ENCODE measurements around the gene KLF17. TPM values are rescaled to one million over a fixed set of nuclear protein-coding genes. Genes with fewer than 3 reads are reported as not detected.

KLF17 gene
- total and polyA plus RNA-seq, 9 donors = 0.05 to 0.40 (median 0.16) TPM; not detected in 5

- Histone ChIP-seq H3K9me3 (no peaks in the 10 kb centered on the region), H3K36me3 (no peaks in the 10 kb centered on the region), H3K4me1 (ENCODE audit: insufficient read depth) (no peaks in the 10 kb centered on the region), H3K4me3 (no peak overlapping the region), H3K27ac (no peak overlapping the region), H3K27me3 (no peaks in the 10 kb centered on the region)
- intact Hi-C loops (cut with DNase I) = no loop called here
- TF ChIP-seq CTCF (IDR thresholded peaks at IDR 0.05) (no peak), EP300 (IDR thresholded peaks at IDR 0.05) (no peak)
- no peak for DNase-seq
These were observed 40.2 kb downstream of the KLF17 start for GRCh38 chr1:44158871-44159270.

- H3K27ac ChIP-seq = no peak overlapping the region
- H3K4me1 ChIP-seq (ENCODE audit: insufficient read depth) = no peaks in the 10 kb centered on the region
- DNase-seq = no peak
- intact Hi-C loops (cut with DNase I) = no loop called here
- no peaks in the 10 kb centered on the region for H3K9me3 ChIP-seq
- no peak overlapping the region for H3K4me3 ChIP-seq
- TF ChIP-seq POLR2A (IDR thresholded peaks at IDR 0.05) (no peak), CTCF (IDR thresholded peaks at IDR 0.05) (no peak), EP300 (IDR thresholded peaks at IDR 0.05) (no peak)
- no peaks in the 10 kb centered on the region for H3K27me3 ChIP-seq
- H3K36me3 ChIP-seq = no peaks in the 10 kb centered on the region
These were observed 42.9 kb downstream of the KLF17 start for GRCh38 chr1:44161546-44161945.

- intact Hi-C loops (cut with DNase I) = no loop called here
- Histone ChIP-seq H3K9me3 (no peaks in the 10 kb centered on the region), H3K27me3 (no peaks in the 10 kb centered on the region), H3K4me1 (ENCODE audit: insufficient read depth) (no peaks in the 10 kb centered on the region), H3K27ac (no peak overlapping the region), H3K36me3 (no peaks in the 10 kb centered on the region), H3K4me3 (no peak overlapping the region)
- DNase-seq = no peak
- TF ChIP-seq POLR2A (IDR thresholded peaks at IDR 0.05) = no peak
- no peak for TF ChIP-seq CTCF (IDR thresholded peaks at IDR 0.05)
- TF ChIP-seq EP300 (IDR thresholded peaks at IDR 0.05) = no peak
- 84 to 91% (median 89%) methylated on average over 5 of the region's 5 CpGs for whole genome bisulfite sequencing, 3 donors
These were observed 50.0 kb downstream of the KLF17 start for GRCh38 chr1:44168520-44169098.

- no peak overlapping the region for H3K27ac ChIP-seq
- H3K9me3 ChIP-seq = no peaks in the 10 kb centered on the region
- intact Hi-C loops (cut with DNase I) = no loop called here
- no peaks in the 10 kb centered on the region for H3K36me3 ChIP-seq
- H3K27me3 ChIP-seq = no peaks in the 10 kb centered on the region
- 77 to 92% (median 88%) methylated on average over 3 of the region's 3 CpGs for WGBS, 3 donors
- DNase-seq = no peak
- H3K4me3 ChIP-seq = no peak overlapping the region
- no peaks in the 10 kb centered on the region for H3K4me1 ChIP-seq (ENCODE audit: insufficient read depth)
- no peak for TF ChIP-seq CTCF (IDR thresholded peaks at IDR 0.05)
- no peak for TF ChIP-seq EP300 (IDR thresholded peaks at IDR 0.05)
- TF ChIP-seq POLR2A (IDR thresholded peaks at IDR 0.05) = no peak
These were observed 51.7 kb downstream of the KLF17 start for GRCh38 chr1:44170281-44170823.

All from ovary (tissue), 9 donors.